GM23248 (cell line): ENCODE measurements around the gene GABRG3.

Experiments used
- EZH2 ChIP-seq: fragments of 200-600 bp; sonication (generic); IDR thresholded peaks from 2 replicates; pipeline ENCODE4 v1.6.1; 2018; ENCODE audit warnings: antibody characterized with exemption, mild to moderate bottlenecking; ENCODE audit not compliant: insufficient read depth, poor library complexity, severe bottlenecking
- EZH2phosphoT487 ChIP-seq: fragments of 200-600 bp; sonication (generic); IDR thresholded peaks from 2 replicates; pipeline ENCODE4 v1.6.1; 2018; ENCODE audit warnings: antibody characterized with exemption, moderate library complexity, mild to moderate bottlenecking, low read depth; ENCODE audit not compliant: insufficient read depth

DNA sequence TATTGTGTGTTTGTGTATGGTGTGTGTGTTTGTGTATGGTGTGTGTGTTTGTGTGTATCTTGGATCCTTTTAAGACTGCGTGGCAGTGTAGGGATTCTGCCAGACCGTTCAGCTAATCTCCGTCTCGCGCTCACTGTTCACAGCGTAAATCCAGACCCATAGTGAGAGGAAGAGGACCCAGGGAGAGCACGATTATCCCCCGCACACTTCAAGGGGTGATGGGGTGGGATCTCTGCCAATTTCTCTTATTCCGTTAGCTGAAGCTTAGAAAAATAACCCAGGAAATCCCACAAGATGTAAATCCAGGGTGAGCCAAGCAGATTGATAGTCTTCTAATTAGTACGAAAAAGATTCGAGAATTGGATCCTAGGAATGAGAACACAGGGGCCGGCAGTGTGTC, 381.2 kb downstream of the GABRG3 start:
- no peak for TF ChIP-seq EZH2
- TF ChIP-seq EZH2phosphoT487 = no peak
